Measurements from ENCODE around the gene EFR3B. TPM values are rescaled to one million over a fixed set of nuclear protein-coding genes. Genes with fewer than 3 reads are reported as not detected.

EFR3B gene, protein sequence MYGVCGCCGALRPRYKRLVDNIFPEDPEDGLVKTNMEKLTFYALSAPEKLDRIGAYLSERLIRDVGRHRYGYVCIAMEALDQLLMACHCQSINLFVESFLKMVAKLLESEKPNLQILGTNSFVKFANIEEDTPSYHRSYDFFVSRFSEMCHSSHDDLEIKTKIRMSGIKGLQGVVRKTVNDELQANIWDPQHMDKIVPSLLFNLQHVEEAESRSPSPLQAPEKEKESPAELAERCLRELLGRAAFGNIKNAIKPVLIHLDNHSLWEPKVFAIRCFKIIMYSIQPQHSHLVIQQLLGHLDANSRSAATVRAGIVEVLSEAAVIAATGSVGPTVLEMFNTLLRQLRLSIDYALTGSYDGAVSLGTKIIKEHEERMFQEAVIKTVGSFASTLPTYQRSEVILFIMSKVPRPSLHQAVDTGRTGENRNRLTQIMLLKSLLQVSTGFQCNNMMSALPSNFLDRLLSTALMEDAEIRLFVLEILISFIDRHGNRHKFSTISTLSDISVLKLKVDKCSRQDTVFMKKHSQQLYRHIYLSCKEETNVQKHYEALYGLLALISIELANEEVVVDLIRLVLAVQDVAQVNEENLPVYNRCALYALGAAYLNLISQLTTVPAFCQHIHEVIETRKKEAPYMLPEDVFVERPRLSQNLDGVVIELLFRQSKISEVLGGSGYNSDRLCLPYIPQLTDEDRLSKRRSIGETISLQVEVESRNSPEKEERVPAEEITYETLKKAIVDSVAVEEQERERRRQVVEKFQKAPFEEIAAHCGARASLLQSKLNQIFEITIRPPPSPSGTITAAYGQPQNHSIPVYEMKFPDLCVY
- total RNA-seq = 0.56 and 1.7 TPM in 2 replicates

DNA sequence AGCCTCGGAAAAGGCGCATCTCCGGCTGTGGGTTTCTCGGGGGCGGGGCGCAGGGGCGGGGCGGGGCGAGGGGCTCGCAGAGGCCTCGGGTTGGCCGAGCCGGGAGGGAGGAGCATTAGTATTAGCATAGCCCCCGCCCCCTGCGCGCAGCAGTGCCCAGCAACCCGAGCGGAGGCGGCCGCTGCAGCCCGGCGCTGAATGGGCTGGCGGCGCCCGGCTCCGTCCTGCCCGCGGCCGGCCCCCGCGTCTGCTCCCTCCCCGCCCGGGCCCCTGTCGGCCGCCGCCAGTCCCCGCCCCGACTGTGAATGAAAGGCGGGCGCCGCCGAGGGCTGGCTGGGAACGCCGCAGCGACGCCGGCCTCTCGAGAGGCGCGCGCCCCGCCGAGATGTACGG, at the start of gene EFR3B:
Gene EFR3B, plus strand, starts transcription at position 149 of the 393 bp plus-strand sequence. Its CDS starts 237 bp downstream, at position 386.

DNA sequence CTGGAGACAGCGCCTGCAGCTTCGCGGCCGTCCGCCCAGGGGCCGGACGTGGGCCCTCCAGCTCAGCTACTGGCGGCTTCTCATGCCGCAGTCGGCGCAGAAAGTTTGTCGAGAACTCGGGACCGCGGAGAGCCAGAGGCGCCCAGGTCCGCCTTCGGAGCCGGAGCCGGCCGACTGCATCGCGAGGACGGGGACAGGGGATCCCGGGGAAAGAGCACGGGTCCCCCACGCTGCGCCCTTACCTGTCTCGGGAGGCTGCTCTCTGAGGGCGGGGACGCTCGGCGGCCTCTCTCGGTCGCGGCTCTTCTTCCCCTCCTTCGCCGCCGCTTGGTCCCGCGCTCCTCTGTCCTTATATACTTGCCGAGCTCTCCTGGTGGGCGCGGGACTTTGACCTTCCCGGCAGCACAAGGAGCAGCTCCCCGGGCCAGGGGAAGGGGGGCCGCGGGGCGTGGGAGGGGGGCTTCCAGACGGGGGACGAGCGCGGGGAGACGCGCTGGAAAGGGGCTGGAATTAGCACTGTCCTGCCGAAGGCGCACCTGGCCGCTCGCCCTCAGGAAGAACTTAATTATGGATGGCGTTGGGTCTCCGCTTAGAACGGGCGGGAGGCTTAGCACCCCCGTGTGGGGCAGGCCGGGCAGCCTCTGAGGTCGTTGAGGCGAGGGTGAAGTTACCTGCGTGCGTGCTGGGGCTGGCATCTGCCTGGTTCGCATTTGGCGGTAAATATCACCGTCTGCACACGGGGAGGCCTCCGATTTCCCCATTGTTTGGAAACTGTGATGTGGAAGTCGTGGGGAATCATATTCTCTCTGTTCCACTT, 126.6 kb downstream of the EFR3B start, which contains the start of gene POMC:
Gene POMC, minus strand, starts transcription at position 325 of the 817 bp plus-strand sequence. CDS start 3,808 bp downstream, outside the sequence.

Other genes with a start within 250 kb of the EFR3B start
- 25.5 and 28.8 TPM in 2 replicates for gene PTRHD1, start 248.7 kb upstream of the EFR3B start, total RNA-seq
- 5.9 and 24.7 TPM in 2 replicates for gene CENPO, start 248.7 kb upstream of the EFR3B start, total RNA-seq
- 32.0 and 49.0 TPM in 2 replicates for gene ADCY3, start 121.8 kb upstream of the EFR3B start, total RNA-seq
- gene DNAJC27, start 70.1 kb upstream of the EFR3B start, total RNA-seq = 1.9 and 5.6 TPM in 2 replicates
- gene POMC, start 126.5 kb downstream of the EFR3B start, total RNA-seq = 0.77 and 0.85 TPM in 2 replicates

All from regular cardiac myocyte (primary cell).